Endodermal cell (in vitro differentiated cells): ENCODE measurements around the gene PTGFR. TPM values are rescaled to one million over a fixed set of nuclear protein-coding genes. Genes with fewer than 3 reads are reported as not detected.

Experiments
- DNase-seq: peaks from one replicate; pipeline ENCODE4 v3.0.0-alpha.2; 2017
- H3K27ac ChIP-seq: 2 replicates; pipeline ENCODE4 v1.5.1; 2013; ENCODE audit warnings: mild to moderate bottlenecking, low read depth, low read length, moderate library complexity
- H3K27me3 ChIP-seq: 2 replicates; pipeline ENCODE4 v1.6.1; 2013; ENCODE audit warnings: mild to moderate bottlenecking, low read length, moderate library complexity; ENCODE audit not compliant: insufficient read depth, control insufficient read depth, poor library complexity, severe bottlenecking
- H3K36me3 ChIP-seq: 2 replicates; pipeline ENCODE4 v1.7.0; 2013; ENCODE audit warnings: mild to moderate bottlenecking, low read length, moderate library complexity; ENCODE audit not compliant: control insufficient read depth, insufficient read depth
- H3K4me1 ChIP-seq: one replicate; pipeline ENCODE4 v1.7.0; 2013; ENCODE audit warnings: low read length; ENCODE audit not compliant: control insufficient read depth, insufficient read depth
- H3K4me3 ChIP-seq: 2 replicates; pipeline ENCODE4 v1.5.1; 2013; ENCODE audit warnings: mild to moderate bottlenecking, low read length, moderate library complexity
- H3K9ac ChIP-seq: 2 replicates; pipeline ENCODE4 v1.6.1; 2013; ENCODE audit warnings: mild to moderate bottlenecking, low read length, moderate library complexity; ENCODE audit not compliant: poor library complexity, severe bottlenecking; ENCODE audit errors: extremely low read depth
- H3K9me3 ChIP-seq: 2 replicates; pipeline ENCODE4 v1.6.1; 2013; ENCODE audit warnings: mild to moderate bottlenecking, low read length, moderate library complexity; ENCODE audit not compliant: control insufficient read depth
- H3K27ac Mint-ChIP-seq: 2 replicates; pipeline ENCODE4 v1.8.0; 2020; ENCODE audit warnings: mixed read lengths
- H3K27me3 Mint-ChIP-seq: 2 replicates; pipeline ENCODE4 v1.8.0; 2021; ENCODE audit warnings: mild to moderate bottlenecking, mixed read lengths; ENCODE audit not compliant: insufficient read depth
- H3K36me3 Mint-ChIP-seq: 2 replicates; pipeline ENCODE4 v1.8.0; 2020; ENCODE audit warnings: low read depth, mixed read lengths
- H3K4me1 Mint-ChIP-seq: 2 replicates; pipeline ENCODE4 v1.8.0; 2020; ENCODE audit warnings: mixed read lengths
- H3K4me3 Mint-ChIP-seq: 2 replicates; pipeline ENCODE4 v1.8.0; 2020; ENCODE audit warnings: mild to moderate bottlenecking, moderate library complexity, mixed read lengths
- H3K9me3 Mint-ChIP-seq: 2 replicates; pipeline ENCODE4 v1.8.0; 2020; ENCODE audit warnings: mild to moderate bottlenecking, mixed read lengths
- WGBS, 2 experiments: methylation state at CpG; one replicate each; pipeline versions ENCODE4 v1.1.5 to v1.1.7; 2013; ENCODE audit warnings: missing lambda C conversion rate in 2 of 2, mixed read lengths in 1 of 2; ENCODE audit not compliant: insufficient coverage in 1 of 2, insufficient read length in 1 of 2; 5-methylcytosine and 5-hydroxymethylcytosine counted together
- total RNA-seq, 2 donors: library from RNA; stranded (reverse); fragmentation: NEBNext Ultra II Directional in 1 of 2; extraction: Animal tissue kit (Norgen Biotek cat#: 25700) in 1 of 2; gene quantifications; 2 replicates in 1 of 2; 3 replicates in 1 of 2; pipeline ENCODE4 v1.2.1, GENCODE V29; 2021
- TF ChIP-seq, protein P1 (sequence below): fragments of 200-600 bp; sonication (generic); conservative IDR thresholded peaks from 2 replicates; pipeline ENCODE4 v1.5.0; 2021; ENCODE audit warnings: antibody characterized with exemption, mild to moderate bottlenecking

PTGFR gene
- total RNA-seq, 2 donors from 2014 or later = 0.09 to 0.38 TPM

DNA sequence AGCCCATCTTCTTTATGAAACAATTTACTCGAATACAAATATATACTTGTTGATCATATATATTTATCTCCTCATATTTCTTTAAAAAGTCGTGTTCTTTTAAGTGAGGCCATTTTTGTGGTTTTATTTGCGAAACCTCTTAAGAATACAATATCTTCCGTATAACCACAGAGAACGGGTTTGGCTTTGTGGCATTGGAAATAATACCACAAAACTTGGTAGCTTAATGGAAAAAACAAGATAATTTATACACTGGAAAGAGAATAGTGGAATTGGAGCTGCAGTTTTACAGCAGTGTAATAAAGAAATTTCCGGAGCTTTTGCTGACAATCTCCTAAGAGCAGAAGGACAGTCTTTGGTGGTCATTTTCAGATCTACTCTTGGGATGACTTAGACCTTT, 29.4 kb downstream of the PTGFR start:
- Mint-ChIP-seq H3K27me3 (peaks cover 1% of the 10 kb centered on the region), H3K4me1 (no peaks in the 10 kb centered on the region), H3K9me3 (no peaks in the 10 kb centered on the region), H3K36me3 (no peaks in the 10 kb centered on the region), H3K27ac (no peak overlapping the region), H3K4me3 (no peak overlapping the region)
- 90 to 92% methylated on average over 3 to 5 of the region's 6 CpGs for WGBS, 2 experiments
- Histone ChIP-seq H3K9me3 (no peaks in the 10 kb centered on the region), H3K4me3 (no peak overlapping the region), H3K36me3 (no peaks in the 10 kb centered on the region), H3K9ac (no peak overlapping the region), H3K27me3 (no peaks in the 10 kb centered on the region), H3K27ac (no peak overlapping the region), H3K4me1 (no peaks in the 10 kb centered on the region)
- no peak for DNase-seq
- TF ChIP-seq, protein P1, sequence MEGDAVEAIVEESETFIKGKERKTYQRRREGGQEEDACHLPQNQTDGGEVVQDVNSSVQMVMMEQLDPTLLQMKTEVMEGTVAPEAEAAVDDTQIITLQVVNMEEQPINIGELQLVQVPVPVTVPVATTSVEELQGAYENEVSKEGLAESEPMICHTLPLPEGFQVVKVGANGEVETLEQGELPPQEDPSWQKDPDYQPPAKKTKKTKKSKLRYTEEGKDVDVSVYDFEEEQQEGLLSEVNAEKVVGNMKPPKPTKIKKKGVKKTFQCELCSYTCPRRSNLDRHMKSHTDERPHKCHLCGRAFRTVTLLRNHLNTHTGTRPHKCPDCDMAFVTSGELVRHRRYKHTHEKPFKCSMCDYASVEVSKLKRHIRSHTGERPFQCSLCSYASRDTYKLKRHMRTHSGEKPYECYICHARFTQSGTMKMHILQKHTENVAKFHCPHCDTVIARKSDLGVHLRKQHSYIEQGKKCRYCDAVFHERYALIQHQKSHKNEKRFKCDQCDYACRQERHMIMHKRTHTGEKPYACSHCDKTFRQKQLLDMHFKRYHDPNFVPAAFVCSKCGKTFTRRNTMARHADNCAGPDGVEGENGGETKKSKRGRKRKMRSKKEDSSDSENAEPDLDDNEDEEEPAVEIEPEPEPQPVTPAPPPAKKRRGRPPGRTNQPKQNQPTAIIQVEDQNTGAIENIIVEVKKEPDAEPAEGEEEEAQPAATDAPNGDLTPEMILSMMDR = no peak

DNA sequence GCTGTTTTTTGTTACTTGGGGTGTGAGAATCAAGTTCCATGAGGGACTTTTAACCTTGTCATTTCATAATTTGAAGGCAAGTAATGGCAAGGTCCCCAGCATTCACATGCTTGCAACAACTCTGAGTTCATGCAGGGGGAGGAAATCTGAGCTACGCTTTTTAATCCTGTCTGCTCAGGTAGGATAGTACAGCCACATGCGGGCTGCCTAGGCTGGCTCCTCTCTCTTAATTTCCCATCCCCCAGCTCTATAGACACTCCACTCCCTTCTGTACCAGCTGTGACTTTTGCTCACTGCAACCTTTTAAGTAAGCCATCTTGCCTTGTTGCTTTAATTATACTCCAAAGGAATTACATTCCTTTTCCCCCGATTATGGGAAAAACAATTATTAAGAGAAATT, 30.1 kb downstream of the PTGFR start:
- Histone ChIP-seq H3K9me3 (no peaks in the 10 kb centered on the region), H3K27me3 (no peaks in the 10 kb centered on the region), H3K27ac (no peak overlapping the region), H3K36me3 (no peaks in the 10 kb centered on the region), H3K4me3 (no peak overlapping the region), H3K9ac (no peak overlapping the region), H3K4me1 (no peaks in the 10 kb centered on the region)
- Mint-ChIP-seq H3K36me3 (no peaks in the 10 kb centered on the region), H3K27ac (no peak overlapping the region), H3K27me3 (peaks cover 1% of the 10 kb centered on the region), H3K4me1 (no peaks in the 10 kb centered on the region), H3K4me3 (no peak overlapping the region), H3K9me3 (no peaks in the 10 kb centered on the region)
- no peak for DNase-seq
- 75 to 94% methylated on average over 2 to 3 of the region's 3 CpGs for WGBS, 2 experiments
- TF ChIP-seq, protein P1 = no peak

DNA sequence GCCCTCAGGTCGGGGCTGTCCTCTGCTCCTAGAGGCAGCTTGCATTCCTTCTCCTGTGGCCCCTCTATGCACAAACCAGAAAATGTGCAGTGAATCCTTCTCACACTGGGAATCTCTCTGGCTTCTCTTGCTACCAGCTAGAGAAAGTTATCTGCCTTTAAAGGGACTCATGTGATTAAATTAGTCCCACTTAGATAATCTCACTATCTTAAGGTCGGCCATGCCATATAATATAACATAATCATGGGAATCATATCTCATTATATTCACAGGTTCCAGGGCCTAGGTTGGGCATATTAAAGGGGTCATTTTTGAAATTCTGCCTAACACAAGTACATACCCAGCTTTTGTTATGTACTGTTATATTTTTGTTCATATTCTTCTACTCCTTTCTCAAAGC, 31.4 kb downstream of the PTGFR start:
- H3K4me3 ChIP-seq = no peak overlapping the region
- Mint-ChIP-seq H3K27me3 (peaks cover 1% of the 10 kb centered on the region), H3K4me3 (no peak overlapping the region), H3K9me3 (no peaks in the 10 kb centered on the region), H3K27ac (no peak overlapping the region), H3K4me1 (no peaks in the 10 kb centered on the region), H3K36me3 (no peaks in the 10 kb centered on the region)
- TF ChIP-seq, protein P1 = no peak
- H3K36me3 ChIP-seq = no peaks in the 10 kb centered on the region
- no peak for DNase-seq
- WGBS, 2 experiments = 80 to 81% methylated on average over 1 to 2 of the region's 2 CpGs
- no peaks in the 10 kb centered on the region for H3K4me1 ChIP-seq
- no peak overlapping the region for H3K27ac ChIP-seq
- no peak overlapping the region for H3K9ac ChIP-seq
- no peaks in the 10 kb centered on the region for H3K27me3 ChIP-seq
- no peaks in the 10 kb centered on the region for H3K9me3 ChIP-seq
